ENCODE results near the gene PAM.

PAM gene

DNA sequence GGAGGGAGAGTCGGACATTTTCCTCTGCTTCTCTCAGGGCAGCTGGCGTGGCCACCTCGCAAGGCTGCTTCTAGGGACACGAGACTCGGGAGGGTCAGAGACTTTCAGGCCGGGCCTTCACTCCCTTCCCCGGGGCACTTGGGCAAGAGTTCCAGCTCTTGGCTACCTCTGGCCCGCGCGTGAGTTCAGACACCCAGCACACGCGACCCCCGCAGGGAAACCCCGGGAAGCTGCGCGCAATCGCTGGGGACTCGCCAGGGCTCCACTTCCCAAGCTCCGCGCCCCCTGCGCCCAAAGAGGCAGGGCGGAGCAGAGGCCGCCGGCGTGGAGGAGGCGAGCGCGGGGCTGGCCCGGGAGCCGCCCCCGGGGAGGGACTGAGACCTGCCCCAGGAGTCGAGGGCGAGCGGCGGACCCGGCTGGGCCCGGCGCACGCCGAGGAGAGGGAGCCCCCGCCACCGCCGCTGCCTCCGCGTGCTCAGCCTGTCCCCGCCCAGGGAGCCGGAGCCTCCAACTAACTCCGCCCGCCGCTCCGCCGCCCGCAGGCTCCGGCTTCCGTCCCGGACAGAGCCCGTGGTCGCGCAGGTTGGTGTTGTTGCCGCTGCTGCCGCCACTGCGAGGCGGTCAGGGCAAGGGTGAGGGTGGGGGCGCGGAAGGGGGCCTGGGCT lies at the start of gene PAM:
PAM (plus strand) TSS at position 539 of the 665 bp plus-strand sequence. CDS start 110,891 bp downstream, outside the sequence.
- in situ Hi-C loops (cut with MboI; ENCODE audit: low sequenced_read_pairs): no loop called here

DNA sequence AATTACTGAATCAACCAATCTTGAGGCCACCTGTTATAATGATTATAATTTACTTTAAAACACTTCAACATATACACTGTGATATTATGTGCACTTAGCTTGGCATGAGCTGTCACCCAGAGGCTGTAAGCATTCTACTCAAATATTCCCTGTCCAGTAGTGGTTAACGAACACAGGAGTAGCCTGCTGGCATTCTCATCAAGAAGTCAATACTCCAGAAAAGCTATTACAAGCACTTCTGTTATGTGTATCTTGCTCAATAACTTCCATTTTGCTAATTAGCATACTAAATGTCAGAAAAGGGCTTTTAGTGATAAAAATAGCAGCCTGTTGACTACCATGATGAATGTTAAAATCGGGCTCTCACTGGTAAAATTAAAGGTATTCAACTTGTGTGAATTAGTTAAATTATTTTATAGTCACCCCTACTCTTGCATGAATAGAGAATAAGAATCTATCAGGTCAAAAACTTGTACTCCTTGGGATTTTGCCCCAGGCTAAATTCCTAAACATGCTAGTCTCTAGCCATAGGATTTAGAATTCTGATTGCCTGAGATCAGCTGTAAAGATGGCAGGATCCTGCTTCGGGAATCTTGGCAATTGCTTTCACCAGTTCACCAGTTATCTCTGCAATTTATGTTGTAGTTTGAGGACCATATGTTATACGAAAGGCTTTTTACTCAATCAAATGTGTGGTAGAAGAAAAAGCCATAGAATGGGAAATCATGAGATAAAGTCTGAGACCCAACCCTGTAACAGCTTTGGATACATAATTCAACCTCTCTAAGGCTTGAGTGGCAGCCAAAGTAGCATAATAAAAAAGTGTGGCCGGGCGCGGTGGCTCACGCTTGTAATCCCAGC lies 43.4 kb upstream of the PAM start:
- in situ Hi-C loops (cut with MboI; ENCODE audit: low sequenced_read_pairs): no loop called here

DNA sequence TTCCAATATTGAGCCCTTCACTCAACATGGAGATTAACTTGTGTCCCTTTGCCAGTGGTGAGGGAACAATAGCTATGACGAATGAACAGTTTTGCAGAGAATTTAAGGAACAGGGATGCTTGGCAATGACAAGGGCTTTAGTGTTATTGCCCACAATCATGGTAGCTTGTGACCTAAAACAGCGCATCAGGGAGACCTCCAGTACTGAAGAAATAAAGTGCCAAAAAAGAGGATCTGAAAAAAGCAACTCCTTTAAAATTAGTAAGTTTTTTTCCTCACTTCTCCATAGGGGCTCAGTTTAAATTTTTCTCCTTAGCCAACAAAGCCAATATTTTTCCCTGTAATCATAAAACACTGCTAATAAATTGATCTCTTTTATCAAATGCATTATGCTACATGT lies 41.8 kb upstream of the PAM start:
- in situ Hi-C loops (cut with MboI; ENCODE audit: low sequenced_read_pairs): no loop called here

DNA sequence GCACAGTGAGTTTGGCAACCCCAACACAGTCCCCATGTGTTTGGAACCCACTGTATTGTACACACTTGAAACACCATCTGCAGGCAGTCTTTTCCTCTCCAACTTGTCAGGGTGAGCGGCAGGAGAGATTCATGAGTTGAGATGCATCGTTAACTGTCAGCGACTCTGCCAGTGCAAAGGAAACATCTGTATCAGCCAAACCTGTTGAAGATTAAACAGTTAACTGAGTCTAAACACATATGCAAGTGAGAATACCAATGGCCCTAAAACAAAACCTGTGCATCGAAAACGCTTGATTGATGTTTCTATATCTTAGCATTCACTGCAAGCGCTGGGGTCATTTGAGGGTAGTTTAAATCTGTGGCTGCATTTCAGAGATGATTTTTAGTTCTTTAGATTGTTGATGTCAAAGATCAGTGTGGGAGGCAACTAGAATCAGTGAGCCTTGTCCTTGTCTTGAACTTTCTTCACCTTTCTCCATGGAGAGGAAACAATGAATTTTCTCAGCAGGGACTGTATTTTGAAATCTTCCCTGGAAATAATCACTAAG lies 41.3 kb upstream of the PAM start:
- in situ Hi-C loops (cut with MboI; ENCODE audit: low sequenced_read_pairs): no loop called here

DNA sequence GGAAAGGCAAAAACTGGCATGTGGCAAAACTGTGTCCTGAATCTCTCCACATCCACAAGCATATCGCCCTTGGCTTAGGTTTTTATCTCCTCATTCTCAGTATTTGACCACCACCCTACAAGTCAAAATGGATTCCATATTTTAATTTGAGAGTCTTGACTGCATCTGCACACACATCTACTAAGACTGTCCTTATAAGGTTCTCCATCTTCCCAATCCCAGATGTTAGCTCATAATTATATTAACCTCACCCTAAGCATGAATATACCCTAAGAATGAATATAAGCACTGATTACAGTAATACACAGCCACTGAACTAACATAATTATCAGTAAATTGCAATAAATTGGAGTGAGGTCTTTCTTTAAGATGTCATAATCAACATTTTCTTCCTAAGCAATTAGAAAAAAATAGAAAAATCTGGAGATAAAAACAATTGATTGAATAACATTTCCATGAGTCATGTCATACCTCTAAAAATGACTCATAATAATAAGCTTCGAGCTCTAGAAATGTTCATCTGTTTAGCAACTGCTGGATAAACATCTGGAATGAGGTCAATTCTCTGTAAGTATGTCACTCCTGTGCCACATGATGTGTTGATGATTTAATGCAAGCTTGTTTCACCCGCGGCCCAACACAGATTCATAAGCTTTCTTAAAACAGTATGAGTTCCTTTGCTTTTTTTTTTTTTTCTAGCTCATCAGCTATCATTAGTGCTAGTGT lies 39.9 kb upstream of the PAM start:
- in situ Hi-C loops (cut with MboI; ENCODE audit: low sequenced_read_pairs): no loop called here

DNA sequence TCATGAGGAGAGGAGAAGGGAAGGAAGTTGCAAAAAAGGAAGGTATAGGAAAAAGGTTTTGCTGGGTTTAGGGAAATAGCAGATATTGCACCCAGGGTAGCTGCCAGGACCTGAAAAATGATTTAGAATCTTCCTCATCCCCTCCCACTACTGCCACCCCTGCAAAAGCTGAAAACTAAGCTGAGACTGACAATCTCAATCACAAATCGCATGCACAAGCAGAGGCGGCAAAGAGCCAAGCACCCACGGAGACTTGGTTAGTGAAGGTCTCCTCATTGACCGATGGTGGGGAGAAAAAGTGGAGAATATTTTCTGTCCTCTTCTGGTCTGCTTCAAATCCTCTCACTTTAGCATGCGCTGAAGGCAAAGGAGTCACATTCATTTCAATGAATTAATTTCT lies 39.1 kb upstream of the PAM start:
- in situ Hi-C loops (cut with MboI; ENCODE audit: low sequenced_read_pairs): no loop called here

DNA sequence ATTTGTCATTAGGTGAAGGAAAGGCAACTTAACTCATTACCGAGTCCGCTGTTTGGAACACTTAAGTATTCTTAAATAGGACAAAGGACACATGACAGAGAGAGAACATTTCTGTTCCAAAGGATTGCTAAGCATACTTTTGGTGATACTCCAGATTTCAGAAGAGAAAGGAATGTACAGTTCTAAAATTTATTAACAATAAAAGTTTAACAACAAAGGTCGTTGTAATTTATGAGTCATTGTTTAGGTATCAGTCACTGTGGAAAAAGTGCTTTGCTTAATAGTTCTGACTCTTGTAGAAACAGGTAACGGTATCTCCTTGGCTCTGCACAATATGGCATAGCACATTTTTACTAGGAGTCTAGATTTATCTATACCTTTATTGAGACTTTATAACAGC lies 36.3 kb upstream of the PAM start:
- in situ Hi-C loops (cut with MboI; ENCODE audit: low sequenced_read_pairs): no loop called here

DNA sequence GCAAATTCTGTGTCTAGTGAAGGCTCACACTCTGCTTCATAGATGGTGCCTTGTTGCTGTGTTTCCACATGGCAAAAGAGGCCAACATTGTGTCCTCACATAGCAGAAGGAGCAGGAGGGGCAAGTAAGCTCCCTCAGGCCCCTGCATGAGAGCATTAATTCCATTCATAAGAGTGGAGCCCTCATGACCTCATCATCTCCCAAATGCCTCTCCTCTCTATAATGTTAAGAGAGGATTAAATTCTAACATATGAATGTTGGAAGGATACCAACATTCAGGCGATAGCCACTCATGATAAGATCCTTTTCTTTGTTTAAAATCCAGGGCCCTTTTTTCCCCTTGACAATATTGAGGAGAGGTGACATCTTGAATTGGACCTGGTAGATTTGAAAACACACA lies 35.2 kb upstream of the PAM start:
- in situ Hi-C loops (cut with MboI; ENCODE audit: low sequenced_read_pairs): no loop called here

DNA sequence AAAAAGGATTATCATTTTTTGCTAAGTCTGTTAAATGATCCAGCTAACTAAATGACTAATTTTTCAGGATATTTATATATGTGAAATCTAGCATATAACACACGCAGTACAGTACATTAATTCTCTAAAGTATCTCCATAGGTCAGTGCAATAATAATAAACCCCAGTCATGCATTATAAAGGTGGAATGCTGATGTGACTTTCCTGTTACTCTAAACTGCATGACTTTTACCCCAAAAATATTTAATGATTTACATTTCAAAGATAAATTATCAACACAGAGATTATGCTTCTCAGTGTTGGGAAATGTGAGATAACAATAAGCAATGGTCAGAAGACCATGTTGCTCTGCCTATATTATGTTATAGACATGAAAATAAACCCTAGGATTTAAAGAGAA lies 34.1 kb upstream of the PAM start:
- in situ Hi-C loops (cut with MboI; ENCODE audit: low sequenced_read_pairs): no loop called here

DNA sequence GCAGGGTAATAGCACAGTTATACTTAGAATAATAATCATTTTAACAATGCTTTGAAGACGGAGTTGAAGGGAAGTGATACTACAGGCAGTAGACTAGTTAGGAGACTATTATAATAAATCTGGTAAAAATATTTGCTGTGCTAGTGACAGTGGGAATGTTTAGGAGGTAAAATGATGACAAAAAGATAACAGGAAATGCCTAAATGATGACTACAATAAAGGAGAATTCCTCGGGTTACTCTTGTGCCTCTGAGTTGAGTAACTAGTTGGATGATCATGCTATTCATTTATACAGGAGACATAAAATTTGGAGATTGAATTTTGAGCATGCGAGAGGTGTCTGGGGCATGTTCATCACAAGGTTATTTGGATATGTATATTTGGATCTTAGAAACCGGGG lies 32.2 kb upstream of the PAM start:
- in situ Hi-C loops (cut with MboI; ENCODE audit: low sequenced_read_pairs): no loop called here

DNA sequence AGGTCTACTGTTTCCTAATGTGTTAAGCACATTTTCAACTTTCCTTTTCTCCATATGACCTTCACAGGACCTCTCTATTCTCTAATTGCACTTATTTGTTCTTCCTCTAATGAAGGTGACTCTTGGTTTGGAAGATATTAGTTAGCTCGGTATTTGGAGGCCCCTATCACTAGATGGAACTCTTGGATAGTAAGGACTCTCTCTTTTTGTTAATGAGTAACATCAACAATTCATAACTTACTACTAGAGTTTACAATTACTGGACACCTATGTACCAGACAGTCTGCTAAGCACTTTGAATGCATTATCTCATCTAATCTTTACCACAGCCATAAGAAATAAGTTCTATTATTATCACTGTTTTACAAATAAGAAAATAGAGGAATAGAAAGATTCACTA lies 23.4 kb upstream of the PAM start:
- in situ Hi-C loops (cut with MboI; ENCODE audit: low sequenced_read_pairs): no loop called here

DNA sequence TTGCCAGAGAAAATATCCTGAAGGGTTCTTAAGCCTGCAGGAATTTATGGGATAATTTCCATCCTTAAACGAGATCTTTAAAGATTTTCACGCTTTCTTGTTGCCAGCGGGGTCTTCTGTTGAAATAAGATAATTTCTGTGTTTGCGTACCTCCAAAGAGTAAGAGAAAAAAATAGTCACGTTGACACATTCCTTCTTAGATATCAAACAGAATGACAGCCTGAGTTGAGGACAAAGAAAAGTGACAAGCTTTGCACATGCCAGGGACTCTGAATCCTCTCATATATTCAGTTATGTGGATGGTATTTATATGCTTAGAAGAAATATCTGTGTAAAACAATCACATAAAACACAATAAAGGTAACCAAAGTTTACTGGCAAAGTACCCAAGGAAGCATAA lies 21.6 kb upstream of the PAM start:
- in situ Hi-C loops (cut with MboI; ENCODE audit: low sequenced_read_pairs): no loop called here

DNA sequence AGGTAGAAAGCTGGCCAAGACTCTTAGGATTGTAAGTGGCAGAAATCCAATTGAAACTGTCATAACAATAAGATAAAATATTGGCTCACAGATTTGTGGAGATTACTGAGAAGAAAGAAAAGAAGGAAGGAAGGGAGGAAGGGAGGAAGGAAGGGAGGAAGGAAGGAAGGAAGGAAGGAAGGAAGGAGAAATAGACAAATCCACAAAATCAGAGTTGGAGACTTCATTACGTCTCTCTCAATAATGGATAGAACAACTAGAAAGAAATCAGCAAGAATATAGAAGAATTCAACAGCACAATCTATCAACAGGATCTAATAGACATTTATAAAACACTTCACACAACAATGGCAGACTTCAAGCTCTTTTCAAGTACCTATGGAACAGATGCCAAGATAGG lies 17.9 kb upstream of the PAM start:
- in situ Hi-C loops (cut with MboI; ENCODE audit: low sequenced_read_pairs): no loop called here

DNA sequence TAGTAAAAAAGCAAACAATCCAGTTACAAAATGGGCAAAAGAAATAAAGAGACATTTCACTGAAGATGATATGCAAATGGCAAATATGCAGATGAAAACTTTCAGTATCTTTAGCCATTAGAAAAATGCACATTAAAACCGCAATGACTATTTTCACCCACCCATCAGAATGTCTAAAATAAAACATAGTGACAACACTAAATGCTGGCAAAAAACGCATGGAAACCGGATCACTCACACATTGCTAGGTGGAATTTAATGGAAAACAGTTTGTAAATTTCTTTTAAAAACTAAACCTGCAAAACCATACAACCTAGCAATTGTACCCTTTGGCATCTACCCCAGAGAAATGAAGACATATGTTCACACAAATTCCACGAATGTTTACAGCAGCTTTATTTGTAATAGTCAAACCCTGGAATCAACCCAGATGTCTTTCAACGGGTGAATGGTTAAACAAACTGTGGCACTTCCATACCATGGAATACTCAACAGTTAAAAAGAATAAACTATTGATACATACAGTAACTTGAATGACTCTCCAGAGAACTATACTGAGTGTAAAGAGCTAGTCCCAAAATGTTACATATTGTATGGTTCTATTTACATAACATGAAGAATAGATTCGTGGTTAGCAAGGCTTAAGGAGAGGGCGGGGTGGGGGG lies 17.2 kb upstream of the PAM start:
- in situ Hi-C loops (cut with MboI; ENCODE audit: low sequenced_read_pairs): no loop called here

DNA sequence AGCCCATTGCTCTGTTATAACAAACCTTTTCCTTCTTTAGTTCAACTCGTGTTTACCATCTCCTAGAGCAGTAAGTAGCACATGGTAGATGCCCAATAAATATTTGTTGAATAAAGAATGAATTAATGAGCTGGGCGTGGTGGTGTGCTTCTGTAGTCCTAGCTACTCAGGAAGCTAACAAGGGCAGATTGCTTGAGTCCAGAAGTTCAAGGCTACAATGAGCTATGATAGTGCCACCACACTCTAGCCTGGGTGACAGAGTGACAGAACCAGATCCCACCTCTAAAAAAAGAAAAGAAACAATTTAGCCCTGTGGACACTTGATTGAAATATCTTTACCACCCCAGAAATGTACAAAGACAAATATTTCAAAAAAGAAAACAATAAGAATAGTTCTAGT lies 14.6 kb upstream of the PAM start:
- in situ Hi-C loops (cut with MboI; ENCODE audit: low sequenced_read_pairs): no loop called here

DNA sequence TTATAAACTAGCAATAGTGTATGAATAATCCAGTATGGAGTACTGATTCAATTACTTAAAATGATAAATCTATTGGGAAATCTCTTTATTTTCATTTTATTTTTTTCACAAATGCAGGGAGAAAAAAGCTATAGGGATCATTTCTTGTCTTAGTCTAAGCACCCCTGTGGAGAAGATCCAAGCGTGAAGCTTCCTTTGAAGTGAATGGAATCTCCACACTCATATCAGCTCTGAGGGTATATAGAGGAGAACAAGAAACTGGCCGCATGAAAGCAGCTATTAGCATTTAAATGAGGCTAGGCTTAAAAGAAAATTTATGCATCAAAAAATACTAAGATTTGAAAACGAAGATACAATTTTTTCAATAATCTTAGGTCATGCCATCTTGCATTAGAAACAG lies 12.9 kb upstream of the PAM start:
- in situ Hi-C loops (cut with MboI; ENCODE audit: low sequenced_read_pairs): no loop called here

DNA sequence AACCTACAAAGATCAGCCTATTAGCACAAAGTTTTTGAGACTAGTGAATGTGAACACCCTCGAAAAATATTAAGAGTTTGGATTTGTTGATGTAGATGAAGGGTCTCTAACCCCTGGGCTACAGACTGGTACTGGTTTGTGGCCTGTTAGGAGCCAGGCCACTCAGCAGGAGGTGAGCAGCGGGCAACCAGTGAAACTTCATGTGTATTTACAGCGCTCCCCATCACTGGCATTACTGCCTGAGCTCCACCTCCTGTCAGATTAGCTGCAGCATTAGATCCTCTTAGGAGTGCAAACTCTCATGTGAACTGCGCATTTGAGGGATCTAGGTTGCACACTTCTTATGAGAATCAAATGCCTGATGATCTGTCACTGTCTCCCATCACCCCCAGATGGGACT lies 11.2 kb upstream of the PAM start:
- in situ Hi-C loops (cut with MboI; ENCODE audit: low sequenced_read_pairs): no loop called here

DNA sequence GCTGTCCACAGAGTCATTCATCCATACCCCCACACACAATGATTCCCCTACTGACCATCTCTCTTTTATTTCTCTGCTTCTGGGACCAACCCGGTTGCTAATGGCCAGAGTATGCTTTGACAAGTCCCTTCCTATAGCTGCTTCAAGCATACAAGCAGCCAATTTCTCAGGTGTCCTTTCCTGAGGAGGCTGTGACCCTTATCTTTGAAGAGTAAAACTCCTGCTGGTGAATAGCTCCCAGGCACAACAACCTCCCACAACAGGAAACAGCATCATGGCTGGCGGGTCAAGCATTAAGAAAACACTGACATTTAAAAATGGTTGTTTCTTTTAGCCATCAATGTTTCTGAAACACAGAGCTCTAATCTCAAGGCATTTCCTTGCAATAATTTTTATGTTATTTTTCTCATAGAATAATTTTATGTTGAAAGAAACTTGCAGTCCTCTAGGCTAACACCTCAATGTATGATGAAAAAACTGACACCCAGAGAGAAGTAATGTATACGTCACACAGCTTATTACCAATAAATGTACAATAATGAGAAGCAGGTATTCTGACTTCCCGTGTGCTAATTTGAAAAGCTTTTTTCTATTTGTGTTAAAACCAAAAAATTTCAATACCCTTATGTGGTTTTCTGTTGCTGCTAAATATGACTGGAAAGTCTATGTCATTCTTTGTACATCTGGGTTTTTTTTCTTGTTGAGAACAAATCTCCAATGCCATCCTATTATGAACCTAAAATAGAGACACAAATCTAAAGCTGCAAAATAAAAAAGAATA lies 7.5 kb upstream of the PAM start:
- in situ Hi-C loops (cut with MboI; ENCODE audit: low sequenced_read_pairs): no loop called here

DNA sequence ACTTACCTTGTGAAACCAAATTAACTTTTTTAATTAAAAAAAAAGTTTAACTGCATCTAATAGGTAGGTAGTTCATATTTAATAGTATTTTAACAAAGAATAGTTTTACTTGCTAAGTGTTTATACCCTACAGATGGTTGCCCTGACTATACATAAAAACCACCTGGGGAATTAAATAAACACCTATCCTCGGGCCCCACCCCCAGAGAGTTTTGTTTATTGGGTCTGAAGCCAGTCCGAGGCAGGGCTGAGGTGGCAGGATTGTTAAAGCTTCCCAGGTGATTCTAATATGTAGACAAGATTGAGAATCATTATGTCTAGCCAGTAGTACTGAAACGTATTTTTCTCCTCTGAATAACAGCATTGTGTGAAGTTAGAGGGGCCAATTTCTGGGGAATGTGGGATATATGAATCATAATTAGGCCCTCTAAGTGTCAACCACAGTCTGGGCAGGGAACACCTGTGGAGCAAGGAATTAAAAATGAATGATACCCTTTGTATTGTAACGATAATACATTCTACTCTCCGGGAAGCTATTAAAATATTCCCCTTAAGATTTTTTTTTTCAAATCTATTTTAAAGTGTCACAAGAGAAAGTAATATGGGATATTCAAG lies 5.6 kb upstream of the PAM start:
- in situ Hi-C loops (cut with MboI; ENCODE audit: low sequenced_read_pairs): no loop called here
